Right ventricle myocardium inferior (tissue), 1 donor: Measurements from ENCODE around the gene KIF1B. TPM values are rescaled to one million over a fixed set of nuclear protein-coding genes. Genes with fewer than 3 reads are reported as not detected.
"Not testable (repeated sequence)": the region's sequence is repeated elsewhere in the genome, so short reads cannot be mapped to it uniquely, and the experiment has no call there.

Experiments
- ATAC-seq: fragments of 200-7000 bp; cut with Tn5 transposase; one replicate; pipeline ENCODE4 v1.9.1; 2020; ENCODE audit warnings: mild to moderate bottlenecking, moderate library complexity
- DNase-seq: peaks from one replicate; pipeline ENCODE4 v3.0.0; 2021; ENCODE audit errors: missing footprints
- intact Hi-C: fragments of 100-400 bp; cut with DNase I; formaldehyde crosslinking; loops from one replicate; pipeline ENCODE4 v1.11.0; 2022
- total RNA-seq: library from RNA; stranded (reverse); fragmentation: NEBNext Ultra II Directional; extraction: Animal tissue kit (Norgen Biotek cat#: 25700); gene quantifications from one replicate; pipeline ENCODE4 v1.2.1, GENCODE V29; 2021
- donor health status: DM: no; HTN: yes; CAD: no; lungs with severe emphysema.

Gene KIF1B
- total RNA-seq, 1 donor from 2014 or later: 70.0 TPM

DNA sequence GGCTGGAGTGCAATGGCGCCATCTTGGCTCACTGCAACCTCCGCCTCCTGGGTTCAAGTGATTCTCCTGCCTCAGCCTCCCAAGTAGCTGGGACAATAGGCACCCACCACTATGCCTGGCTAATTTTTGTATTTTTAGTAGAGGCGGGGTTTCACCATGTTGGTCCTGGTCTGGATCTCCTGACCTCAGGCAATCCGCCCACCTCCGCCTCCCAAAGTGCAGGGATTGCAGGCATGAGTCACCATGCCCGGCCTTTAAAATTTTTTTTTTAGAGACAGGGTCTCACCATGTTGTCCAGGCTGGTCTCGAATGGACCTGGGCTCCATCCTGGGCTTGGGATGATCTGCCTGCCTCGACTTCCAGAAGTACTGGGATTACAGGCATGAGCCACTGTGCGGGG is 49.2 kb downstream of the KIF1B start:
- intact Hi-C loops: loop anchor here (5.0 kb wide), 1 partner anchor 47 kb away; the partner anchor contains the start of gene KIF1B
- not testable (repeated sequence) for ATAC-seq, DNase-seq

DNA sequence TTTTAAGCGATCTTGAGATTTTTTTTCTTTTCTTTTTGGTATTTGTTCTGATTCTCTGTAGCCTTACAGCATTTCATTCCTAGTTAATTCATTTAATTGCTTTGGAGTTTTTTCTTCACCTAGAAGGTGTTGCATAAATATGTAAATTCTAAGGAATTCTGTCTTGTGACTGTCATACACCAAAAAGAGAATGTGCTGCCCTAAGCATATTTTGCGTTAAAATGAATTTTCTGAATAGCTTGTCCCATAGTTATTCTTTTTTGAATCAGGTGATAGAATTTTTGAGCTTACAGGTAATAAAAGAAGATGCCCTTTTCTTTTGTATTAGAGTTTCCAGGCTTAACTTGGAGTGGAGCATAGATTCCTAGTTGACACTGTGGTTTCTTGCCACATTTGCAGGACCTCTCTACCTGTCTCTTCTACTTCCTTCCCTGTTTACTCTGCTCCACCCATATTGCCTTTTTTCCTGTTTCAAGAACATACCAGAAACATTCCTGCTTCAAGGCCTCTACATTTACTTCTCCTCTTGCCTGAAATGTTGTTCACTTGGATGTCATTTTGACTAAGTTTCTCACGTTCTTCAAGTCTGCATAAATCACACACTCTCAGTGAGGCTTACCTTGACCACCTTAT is 53.2 kb downstream of the KIF1B start:
- ATAC-seq: no peak
- no peak for DNase-seq
- intact Hi-C loops: no loop called here

GRCh38 chr1:10265027-10265426 is 54.7 kb downstream of the KIF1B start:
- intact Hi-C loops: no loop called here
- ATAC-seq (no peak), DNase-seq (no peak)

- intact Hi-C loops: no loop called here
- DNase-seq: no peak
- ATAC-seq: no peak
Observed at GRCh38 chr1:10265900-10266299, 55.5 kb downstream of the KIF1B start.

GRCh38 chr1:10267319-10267718 is 56.9 kb downstream of the KIF1B start:
- ATAC-seq (no peak), DNase-seq (no peak)
- intact Hi-C loops: no loop called here

GRCh38 chr1:10267921-10268320 is 57.6 kb downstream of the KIF1B start:
- ATAC-seq: no peak
- intact Hi-C loops: no loop called here
- DNase-seq: no peak

DNA sequence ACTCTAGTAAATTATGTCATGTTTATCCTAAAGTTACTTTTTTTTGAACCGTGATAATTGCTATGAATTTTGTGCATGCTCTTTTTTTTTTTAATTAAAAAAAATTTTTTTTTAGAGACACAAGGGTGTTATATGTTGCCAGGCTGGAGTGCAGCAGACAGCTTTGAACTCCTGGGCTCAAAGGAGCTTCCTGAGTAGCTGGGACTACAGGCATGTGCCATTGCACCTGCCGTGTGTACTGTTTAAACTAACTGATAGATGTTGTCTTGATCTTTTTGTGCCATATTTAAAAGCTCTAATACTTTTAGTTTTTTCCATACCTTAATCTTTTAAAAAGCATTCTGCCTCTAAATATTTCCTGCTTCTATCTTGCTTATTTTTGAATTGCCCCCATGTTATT is 60.7 kb downstream of the KIF1B start:
- intact Hi-C loops: no loop called here
- no peak for DNase-seq
- no peak for ATAC-seq

DNA sequence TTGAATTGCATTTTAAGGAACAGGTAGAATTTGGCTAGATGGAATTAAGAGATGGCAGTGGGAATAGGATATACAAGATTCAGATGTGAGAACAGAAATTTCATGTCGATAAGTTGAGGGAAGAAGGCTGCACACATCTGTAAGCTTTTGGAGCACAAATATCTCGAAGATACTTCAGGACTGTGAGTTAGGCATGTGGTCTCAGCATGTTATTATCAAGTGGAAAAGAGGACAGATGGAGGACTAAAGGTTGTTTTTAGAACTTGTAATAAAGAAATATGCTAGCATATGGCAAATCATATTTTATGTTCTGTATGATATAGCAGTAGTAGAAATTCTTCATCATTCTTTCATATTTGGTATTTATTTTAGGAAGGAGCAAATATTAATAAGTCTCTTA is 61.5 kb downstream of the KIF1B start:
- no peak for ATAC-seq
- no peak for DNase-seq

DNA sequence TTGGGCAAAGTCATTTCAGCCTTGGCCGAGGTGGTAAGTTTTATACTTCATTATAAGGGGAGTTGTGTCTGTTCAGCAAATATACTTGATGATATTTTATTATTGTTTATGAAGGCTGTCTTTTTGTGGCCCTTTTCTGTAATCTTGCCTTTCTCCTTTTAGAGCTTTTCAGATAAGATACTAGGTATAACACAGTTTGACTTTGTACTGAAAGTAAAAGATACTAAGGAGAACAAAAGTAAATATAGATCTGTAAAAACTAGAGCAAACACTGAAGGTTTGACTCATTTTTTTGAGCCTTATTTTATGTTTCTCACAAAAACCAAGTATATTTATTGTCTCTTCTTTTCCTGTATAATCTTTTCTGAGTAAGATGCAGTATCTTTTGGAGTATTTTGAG is 61.9 kb downstream of the KIF1B start:
- DNase-seq: no peak
- no peak for ATAC-seq
- intact Hi-C loops: no loop called here

More for the DNA sequence above, 61.5 kb downstream of the KIF1B start:
- intact Hi-C loops: no loop called here

GRCh38 chr1:10278880-10279279 is 68.5 kb downstream of the KIF1B start:
- DNase-seq (no peak), ATAC-seq (no peak)
- intact Hi-C loops: no loop called here

DNA sequence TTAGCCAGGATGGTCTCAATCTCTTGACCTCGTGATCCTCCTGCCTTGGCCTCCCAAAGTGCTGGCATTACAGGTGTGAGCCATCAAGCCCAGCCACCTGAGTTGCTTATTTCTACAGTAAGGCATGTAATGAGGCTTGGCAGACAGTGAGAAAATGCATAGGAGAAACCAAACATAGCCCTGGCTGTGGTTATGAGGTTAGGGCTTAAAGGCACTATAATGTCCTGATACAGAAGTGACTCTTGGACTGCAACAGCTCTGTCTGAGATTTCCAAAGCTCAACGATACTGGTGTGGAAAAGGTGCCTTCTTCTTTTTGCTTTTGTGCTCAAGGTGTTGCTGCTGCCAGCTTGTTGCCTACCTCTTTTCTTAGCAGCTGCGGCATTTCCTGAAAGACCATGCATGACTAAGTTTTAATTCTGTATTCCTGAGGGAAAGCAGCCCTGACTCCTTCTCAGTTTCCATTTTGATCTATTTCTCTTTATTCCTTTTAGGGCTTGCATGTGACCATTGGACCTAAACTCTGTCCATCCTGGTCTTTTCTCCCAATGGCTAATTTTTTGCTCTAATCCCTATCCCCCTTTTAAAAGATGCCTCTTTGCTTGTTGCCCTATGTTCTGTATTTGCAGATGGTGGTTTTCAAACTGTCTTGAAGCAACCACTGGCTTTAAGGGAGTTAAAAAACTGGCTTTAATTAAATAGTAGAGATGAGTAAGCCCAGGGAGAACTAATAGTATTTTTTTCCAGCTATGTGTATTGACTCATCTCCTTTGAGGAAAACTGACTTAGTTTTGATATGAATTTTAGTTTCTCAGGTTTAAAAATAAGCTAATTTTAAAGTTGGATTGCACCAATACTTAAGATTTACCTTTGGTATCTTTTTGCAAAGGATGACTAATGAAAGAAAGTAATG is 70.3 kb downstream of the KIF1B start:
- no peak for ATAC-seq
- intact Hi-C loops: no loop called here
- no peak for DNase-seq

DNA sequence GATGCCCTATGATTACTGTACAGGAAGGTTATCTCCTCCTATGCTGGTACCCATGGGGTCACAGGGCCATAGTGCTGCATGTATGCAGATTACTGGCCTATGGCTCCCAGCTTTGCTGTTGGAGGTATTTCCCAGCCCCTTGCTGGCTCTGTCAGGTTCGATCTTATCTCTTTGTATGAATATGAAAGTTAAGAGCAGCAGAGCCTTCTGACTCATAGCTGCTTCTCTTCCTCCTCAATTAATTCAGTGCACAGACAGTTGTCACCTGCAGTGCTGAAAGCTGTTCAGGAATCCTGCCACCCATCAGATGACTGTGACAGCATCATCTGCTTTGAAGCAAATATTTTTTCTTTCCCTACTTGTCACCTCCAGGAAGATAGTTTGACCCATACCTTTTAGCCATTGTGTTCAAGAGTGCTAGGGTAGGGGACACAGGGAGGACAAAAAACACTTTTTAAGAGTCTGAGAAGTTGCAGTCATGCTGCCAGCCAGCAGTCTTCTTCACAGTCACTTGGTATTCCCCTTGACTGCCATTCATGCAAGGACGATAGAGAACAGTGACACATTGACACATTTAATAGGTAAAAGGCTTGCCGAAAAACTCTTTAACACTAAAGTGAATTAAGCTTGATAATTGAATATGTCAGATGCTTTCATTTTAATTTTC is 73.1 kb downstream of the KIF1B start:
- ATAC-seq (no peak), DNase-seq (no peak)
- intact Hi-C loops: no loop called here

DNA sequence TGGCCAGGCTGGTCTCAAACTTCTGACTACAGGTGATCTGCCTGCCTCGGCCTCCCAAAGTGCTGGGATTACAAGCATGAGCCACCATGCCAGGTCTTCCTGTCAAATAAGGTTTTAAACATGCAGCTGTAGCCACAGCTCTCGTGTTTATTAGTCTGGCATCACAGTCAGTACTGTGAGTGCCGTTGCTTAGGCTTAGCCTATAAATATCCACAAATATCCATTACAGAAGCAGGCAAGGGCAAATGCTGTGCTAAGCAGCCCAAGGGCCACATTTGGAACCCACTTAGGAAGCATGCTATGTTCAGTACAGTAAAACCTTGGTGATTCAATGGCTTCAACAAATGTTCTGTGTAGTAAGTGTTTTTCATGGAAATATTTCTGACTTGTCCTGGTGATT is 75.9 kb downstream of the KIF1B start:
- intact Hi-C loops: loop anchor here (2.0 to 5.0 kb wide), 2 partner anchors 34 to 75 kb away; partner anchors contain the start of gene KIF1B
- no peak for DNase-seq

GRCh38 chr1:10287023-10287645 is 76.8 kb downstream of the KIF1B start:
- intact Hi-C loops: loop anchor here (2.0 to 5.0 kb wide), 2 partner anchors 35 to 76 kb away; partner anchors contain the start of gene KIF1B
- ATAC-seq: no peak

More for the DNA sequence above, 75.9 kb downstream of the KIF1B start:
- ATAC-seq: peak; percentile 95

DNA sequence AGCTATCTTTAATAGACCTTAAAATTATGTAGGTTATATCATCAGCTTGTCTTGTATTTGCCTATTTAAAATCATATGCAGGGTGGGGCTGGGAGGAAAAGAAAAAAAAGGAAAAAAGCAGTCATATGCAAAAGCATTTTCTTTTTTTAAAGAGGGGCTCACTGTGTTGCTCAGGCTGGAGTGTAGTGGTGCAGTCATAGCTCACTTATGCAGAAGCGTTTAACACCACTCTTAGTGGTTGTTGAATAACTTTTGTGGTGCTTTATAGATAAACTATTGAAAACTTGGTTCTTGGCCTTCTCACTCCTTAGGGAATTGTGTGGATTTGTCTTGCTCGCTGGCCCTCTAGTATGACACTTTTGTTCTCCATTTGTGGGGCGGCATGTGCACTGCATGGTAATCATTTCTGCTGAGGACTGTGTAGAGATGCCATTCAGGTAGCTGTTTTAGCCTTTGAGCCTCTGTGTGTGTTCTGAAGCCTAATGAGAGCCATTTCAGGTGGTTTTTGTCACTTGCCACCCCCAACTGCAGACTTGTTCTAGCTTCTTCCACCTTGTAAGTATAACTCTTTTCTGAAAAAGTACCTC is 77.8 kb downstream of the KIF1B start:
- DNase-seq (no peak), ATAC-seq (no peak)
- intact Hi-C loops: loop anchor here (5.0 kb wide), 1 partner anchor 36 kb away; no protein-coding TSS in a partner anchor

More at GRCh38 chr1:10287023-10287645, 76.8 kb downstream of the KIF1B start:
- no peak for DNase-seq

- intact Hi-C loops: no loop called here
- no peak for ATAC-seq
- DNase-seq: no peak
Observed at GRCh38 chr1:10291705-10292104, 81.3 kb downstream of the KIF1B start.

GRCh38 chr1:10292188-10292587 is 81.8 kb downstream of the KIF1B start:
- intact Hi-C loops: no loop called here
- ATAC-seq (no peak), DNase-seq (no peak)

GRCh38 chr1:10295481-10296085 is 85.2 kb downstream of the KIF1B start:
- no peak for ATAC-seq
- DNase-seq: no peak
- intact Hi-C loops: no loop called here
